Femur (tissue), 1 donor: ENCODE data around the gene ARHGAP31.
"Not testable (repeated sequence)": the region's sequence is repeated elsewhere in the genome, so short reads cannot be mapped to it uniquely, and the experiment has no call there.

Experiments
- DNase-seq: peaks from one replicate; pipeline ENCODE4 v3.0.0-alpha.2; 2017

ARHGAP31 gene, protein sequence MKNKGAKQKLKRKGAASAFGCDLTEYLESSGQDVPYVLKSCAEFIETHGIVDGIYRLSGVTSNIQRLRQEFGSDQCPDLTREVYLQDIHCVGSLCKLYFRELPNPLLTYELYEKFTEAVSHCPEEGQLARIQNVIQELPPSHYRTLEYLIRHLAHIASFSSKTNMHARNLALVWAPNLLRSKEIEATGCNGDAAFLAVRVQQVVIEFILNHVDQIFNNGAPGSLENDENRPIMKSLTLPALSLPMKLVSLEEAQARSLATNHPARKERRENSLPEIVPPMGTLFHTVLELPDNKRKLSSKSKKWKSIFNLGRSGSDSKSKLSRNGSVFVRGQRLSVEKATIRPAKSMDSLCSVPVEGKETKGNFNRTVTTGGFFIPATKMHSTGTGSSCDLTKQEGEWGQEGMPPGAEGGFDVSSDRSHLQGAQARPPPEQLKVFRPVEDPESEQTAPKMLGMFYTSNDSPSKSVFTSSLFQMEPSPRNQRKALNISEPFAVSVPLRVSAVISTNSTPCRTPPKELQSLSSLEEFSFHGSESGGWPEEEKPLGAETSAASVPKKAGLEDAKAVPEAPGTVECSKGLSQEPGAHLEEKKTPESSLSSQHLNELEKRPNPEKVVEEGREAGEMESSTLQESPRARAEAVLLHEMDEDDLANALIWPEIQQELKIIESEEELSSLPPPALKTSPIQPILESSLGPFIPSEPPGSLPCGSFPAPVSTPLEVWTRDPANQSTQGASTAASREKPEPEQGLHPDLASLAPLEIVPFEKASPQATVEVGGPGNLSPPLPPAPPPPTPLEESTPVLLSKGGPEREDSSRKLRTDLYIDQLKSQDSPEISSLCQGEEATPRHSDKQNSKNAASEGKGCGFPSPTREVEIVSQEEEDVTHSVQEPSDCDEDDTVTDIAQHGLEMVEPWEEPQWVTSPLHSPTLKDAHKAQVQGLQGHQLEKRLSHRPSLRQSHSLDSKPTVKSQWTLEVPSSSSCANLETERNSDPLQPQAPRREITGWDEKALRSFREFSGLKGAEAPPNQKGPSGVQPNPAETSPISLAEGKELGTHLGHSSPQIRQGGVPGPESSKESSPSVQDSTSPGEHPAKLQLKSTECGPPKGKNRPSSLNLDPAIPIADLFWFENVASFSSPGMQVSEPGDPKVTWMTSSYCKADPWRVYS (N-terminal part only)

DNA sequence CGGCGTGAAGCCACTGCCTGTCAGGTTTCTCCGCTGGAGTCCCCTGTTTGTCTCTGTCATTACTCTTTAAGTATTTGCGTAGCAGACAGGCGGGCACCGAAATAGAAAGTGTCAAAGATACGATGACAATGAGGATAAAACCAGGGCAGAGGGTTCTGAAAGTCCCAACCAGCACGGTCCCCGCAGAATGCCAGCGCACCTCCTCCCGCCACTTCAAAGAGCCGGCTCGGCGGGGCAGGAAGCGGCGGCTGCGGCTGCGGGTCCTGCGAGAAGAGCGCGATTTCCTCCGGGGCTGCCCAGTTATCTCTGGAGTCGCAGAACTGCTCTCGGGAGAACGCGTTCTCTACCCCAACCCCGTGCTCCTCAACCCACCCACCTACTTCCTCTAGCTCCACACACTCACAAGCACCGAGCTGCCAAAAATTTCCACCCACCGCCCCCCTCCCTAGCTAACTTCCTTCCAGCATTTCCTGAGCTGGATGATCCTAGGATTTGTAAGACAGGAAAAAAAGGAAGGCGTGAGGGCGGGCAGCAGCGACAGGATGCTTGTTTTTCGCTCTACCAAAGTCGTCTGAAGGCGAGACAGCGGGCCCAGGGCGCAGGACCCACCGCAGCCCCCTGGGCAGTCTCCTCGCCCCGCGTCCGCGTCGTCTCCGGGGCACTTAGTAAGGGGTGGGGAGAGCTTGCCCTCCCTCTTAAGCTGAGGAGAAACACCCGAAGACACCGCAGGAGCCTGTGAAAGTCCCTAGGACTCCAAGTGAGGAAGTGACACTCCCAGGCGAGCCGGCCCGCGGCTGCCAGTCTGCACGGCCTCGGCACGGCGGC lies at the start of gene ARHGAP31:
TSS of gene ARHGAP31 (plus strand) at position 513 of the 825 bp plus-strand sequence. CDS start 522 bp downstream, outside the sequence.
- peak; percentile 87 for DNase-seq

DNA sequence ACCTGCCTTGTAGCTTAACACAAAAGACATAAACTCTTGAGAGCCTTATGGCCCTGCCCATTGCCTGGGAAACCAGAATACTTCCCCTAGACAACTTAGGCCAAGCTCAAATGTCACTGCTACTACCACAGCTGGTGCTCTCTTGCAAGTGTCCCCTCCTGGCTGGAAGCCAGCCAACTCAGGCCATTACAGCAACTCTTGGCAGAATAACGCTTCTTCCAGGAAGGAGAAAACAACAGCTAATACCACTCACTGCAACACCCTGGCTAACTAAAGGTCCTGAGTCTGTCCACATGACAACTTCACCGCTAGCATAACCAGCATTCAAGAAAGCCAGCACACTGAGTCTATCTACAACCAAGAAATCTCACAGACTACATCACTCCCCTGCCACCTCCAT lies 48.4 kb upstream of the ARHGAP31 start:
- peak; percentile 53 for DNase-seq

DNA sequence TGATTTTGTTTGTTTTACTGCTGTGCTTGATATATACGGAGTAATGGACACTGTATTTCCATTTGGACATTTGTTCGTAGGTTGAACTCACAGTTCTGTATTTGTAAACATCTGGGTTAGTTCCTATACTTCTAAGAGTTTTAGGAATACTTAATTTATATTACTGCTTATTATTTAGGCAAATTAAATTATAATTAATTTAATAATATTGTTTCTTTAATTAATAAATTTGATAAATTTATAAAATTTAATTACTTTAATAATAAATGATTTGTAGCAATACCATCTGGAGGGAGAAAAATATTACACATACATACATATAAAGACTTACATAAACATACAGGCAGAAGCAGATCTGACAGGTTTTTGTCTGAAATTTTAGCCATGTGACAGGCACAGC lies 39.0 kb upstream of the ARHGAP31 start:
- no peak for DNase-seq

DNA sequence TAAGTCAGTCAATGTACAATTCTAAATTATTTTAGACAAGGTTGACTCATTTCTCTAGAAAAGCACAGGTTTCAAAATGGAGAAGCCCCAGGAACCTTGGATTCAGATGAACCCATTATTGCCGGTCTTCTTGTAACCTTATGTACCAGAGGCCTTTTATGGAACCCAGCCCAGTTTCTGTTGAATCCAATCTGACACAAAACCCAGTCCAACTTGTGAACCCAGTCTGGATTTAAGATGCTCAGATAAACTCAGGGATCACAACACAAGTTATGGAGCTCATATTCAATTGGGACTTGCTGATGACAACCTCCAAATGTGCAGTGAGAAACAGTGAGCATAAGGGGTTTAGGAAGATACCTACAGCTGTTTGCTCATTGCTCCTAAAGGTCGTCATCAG lies 37.1 kb upstream of the ARHGAP31 start:
- DNase-seq: no peak

DNA sequence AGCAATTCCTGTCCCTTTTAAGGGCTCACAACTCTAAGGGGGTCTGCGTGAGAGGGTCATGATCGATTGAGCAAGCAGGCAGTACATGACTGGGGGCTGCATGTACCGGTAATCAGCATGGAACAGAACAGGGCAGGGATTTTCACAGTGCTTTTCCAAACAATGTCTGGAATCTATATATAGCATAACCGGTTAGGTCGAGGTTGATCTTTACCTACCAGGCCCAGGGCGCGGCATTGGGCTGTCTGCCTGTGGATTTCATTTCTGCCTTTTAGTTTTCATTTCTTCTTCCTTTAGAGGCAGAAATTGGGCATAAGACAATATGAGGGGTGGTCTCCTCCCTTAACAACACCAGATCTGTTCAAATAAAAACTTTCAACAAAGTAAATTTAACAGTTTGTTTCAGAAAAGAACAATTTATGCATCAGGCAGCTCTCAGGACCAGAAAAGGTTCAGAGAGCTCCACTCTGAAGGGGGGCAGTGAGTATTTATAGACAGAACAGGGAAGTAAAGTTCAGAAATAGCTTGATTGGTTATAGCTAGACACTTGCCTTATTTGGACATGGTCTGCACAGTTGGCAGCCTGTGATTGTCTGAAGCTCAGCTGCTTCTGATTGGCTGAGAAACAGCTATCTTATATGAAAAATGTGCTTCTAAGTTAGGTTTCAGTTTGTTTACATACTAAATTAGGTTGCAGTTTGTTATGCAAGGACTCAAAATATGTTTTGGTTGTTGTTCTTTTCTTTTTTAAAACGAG lies 36.4 kb upstream of the ARHGAP31 start:
- DNase-seq: no peak

DNA sequence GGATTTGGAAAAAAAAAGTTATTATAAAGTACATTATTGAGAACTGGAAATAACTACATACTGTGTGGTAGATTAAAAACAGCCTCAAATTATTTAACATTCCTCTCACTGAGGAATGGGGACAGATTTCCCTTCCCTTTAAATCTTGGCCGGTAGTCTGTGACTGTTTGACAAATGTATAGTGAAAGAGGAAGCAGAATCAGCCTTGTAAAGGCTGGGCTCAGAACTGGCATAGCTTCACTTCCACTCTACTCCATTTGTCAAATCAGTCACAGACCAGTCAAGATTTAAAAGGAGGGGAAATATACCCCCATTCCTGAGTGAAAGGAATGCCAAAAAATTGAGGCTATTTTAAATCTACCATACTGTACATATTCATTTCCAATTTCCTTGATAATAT lies 35.3 kb upstream of the ARHGAP31 start:
- DNase-seq: no peak

DNA sequence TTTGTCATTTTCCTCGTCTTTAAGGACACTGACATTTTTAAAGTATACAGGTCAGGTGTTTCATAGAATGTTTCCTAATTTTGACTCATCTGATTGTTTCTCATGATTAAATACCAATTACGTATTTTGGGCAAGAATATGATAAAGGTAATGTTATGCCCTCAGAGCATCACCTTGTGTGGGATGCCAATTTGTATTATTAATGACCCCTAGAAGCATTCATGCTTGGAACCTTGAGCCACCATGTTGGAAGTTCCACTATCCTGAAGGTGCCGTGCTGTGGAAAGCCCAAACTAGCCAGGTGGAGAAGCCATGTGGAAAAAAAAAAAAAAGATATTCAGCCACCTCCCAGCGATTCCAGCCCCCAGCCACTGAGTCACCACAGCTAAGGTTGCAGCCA lies 34.4 kb upstream of the ARHGAP31 start:
- no peak for DNase-seq

DNA sequence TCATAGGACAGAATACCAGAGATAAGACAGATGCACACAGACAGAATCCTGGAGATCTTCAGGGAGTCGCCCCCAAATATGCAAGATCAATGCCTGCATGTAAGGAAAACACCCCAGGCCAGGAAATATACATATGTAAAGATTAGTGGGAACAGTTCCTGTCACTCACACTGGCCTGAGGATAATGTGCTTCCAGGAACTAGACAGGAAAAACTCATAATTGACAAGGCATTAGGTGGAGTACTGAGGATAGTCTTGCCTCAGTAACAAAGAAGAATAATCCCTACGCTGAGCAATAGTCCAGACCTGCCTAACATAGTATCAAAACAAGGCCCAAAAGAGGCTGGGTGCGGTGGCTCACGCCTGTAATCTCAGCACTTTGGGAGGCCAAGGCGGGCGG lies 33.1 kb upstream of the ARHGAP31 start:
- no peak for DNase-seq

DNA sequence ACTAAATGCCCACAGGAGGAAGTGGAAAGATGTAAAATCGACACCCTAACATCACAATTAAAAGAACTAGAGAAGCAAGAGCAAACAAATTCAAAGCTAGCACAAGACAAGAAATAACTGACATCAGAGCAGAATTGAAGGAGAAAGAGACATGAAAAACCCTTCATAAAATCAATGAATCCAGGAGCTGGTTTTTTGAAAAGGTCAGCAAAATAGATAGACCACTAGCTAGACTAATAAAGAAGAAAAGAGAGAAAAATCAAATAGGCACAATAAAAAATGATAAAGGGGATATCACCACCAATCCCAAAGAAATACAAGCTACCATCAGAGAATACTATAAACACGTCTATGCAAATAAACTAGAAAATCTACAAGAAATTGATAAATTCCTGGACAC lies 24.0 kb upstream of the ARHGAP31 start:
- not testable (repeated sequence) for DNase-seq

DNA sequence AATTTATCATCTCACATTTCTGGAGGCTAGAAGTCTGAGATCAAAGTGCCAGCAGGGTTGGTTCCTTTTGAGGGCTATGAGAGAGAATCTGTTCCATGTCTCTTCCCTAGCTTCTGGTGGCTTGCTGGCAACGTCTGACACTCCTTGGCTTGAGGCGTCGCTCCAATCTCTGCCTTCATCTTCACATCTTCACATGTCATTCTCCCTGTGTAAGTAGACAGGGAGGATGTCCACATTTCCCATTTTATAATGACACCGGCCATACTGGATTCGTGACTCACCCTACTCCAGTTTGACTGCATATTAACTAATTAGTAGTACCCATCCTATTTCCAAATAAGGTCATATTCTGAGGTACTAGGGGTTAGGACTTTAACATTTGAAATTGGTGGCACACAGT lies 17.5 kb upstream of the ARHGAP31 start:
- DNase-seq: no peak

DNA sequence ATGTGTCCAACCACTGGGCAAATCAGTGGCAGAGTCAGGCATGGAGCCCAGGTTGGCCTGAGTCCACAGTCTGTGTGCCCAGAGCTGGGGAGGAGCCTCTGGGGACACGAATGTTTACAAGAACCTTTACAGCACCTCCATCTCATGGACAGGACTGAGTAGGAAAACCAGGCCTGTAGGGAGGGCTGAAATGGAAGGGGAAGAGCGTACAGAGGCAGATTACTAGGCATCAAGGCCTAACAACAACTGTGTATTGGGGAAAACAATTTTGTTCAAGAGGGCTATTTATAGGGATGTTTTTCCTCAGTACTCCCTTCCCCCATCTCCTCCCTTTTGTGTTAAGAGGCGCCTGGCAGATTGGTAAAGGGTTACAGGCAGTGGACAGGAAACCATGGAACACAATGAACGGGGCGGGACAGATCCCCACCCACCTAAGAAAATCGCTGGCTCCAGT lies 15.1 kb upstream of the ARHGAP31 start:
- DNase-seq: no peak

DNA sequence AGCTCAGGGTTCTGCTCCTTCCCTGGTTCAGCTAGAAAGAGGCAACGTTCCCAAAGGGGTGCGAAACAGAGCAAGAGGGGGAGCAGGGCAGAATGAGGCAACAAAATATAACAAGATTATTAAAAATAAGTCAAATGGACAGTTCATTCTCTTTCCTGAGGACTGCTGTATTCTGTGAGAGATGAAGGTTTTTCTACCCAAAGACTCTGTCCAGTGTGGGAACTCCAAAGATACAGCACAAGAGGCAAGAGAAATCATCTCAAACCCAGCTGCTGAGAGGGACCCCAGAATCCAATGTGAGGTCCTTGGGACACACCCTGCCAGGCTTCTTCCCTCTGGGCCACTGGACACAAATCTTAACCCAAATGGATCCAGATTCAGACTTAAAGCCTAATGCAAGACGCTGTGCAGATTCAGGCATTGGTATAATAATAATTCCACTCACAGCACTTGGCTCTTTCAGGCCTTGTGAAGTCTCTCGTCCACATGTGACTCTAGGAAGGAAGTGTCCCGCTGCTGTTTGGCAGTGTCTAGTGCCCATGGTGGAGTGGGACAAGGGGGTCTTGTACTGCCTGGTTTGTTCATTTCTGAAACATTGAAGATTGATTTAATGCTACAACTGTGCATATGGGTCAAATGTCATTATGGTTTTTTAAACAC lies 14.5 kb upstream of the ARHGAP31 start:
- no peak for DNase-seq

DNA sequence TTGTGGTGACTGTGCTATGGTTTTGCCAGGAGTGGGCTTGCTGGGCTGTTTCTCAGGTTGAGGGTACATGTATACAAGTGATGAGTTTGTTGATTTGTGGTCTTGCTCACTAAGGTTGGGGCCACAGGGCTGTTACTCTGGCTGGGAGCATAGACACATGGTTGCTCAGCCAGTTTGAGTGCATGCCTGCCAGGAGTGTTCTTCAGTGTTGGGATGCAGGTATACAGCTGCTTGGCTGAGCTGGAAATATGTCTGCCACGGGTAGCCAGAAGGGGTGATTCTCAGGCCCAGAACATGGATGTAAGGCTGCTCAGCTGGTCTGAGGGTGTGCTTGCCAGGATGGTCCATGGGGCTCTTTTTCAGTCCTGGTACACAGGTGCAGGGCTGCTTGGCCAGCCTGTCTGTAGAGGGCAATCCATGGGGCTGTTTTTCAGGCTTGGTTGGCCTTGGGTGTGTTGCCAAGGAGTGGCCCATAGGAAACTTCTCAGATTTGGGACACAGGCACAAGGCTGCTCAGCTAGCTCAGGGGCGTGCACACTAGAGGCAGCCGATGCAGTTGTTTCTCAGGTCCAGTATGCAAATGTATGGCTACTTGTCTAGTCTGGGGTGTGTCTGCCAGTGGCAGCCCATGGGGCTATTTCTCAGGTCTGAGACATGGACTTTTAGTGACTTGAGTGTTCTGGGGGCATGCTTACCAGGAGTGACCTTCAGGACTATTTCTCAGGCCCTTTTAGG lies 5.3 kb upstream of the ARHGAP31 start:
- DNase-seq: no peak

DNA sequence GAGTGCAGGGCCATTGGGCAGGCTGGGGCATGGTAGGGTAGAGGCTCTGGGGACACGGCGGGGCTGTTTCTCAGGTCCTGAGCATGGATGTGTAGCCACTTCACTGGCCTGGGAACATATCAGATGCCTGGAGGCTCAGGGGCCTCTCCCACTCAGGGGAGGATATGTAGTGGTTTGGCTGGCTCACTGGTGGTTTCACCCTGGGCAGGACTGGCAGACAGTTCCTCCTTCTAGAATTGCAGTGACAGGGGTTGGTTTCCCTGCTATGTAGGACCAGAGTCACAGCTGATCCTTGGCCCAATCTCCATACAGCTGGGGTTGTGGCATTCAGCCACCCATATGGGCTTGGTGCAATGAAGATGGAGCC lies 4.8 kb upstream of the ARHGAP31 start:
- DNase-seq: no peak

DNA sequence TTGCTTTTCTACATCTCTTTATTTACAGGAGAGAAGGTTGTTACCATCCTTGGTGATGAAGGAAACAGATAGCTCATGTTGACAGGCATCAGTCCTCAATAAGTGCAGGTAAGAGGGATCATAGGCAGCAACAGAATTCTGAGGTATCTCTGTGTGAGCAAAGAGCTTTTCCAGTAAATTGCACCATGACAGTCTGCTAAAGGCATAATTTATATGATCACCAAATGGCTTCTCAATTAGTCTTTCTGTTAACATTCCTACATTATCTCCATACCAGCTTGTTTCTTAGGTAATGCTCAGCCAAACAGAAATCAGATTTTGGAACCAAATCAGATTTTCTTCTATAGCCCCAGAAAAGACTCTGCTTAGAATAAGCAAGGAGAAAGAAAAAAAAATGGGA lies 3.6 kb upstream of the ARHGAP31 start:
- DNase-seq: no peak

DNA sequence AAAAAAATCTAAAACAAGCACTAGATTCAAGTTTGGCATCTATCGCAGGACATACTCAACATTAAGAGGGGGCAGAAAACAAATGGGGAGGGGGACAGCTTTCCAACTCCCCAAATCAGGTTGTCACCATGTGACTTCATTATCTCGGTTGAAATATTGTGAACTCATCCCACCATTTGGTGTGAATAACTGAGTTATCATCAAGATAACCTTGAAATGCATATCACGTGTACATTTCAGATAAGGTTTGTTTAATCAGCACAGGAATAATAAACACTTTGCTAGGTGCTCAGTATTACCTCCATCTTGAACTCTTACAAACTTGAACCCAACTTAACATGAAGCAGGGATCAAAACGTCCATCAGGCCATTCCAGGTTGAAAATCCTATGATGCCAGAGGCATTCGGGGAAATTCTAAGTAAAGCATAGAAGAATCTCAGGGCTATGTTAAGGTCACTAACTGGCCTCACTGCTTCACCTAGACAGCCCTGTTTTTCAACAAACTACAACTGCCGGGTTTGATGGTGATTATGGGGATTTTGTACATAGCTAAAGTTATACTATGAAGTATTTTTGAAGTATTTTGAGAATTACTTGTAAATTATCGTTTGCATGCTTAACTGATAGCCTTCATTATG lies 3.0 kb upstream of the ARHGAP31 start:
- DNase-seq: no peak

DNA sequence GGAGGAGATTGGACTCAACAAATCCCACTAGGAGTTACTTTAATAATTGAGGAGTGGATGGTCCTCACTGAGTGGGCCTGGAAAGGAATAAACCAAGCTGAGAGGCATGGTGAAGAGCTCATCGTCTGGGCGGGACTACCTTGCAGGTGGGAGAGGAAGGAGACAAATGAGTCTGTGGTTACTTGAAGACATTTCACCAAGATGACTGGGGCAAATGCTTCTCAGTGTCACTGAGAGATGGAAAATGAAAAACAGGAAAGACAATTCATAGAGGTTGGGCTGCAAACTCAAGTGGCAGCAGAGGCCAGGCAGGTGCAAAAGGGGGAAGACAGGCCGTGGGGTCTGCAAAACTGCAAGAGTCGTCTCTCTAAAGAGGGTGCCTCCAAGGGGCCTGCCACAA lies 1.5 kb upstream of the ARHGAP31 start:
- no peak for DNase-seq

DNA sequence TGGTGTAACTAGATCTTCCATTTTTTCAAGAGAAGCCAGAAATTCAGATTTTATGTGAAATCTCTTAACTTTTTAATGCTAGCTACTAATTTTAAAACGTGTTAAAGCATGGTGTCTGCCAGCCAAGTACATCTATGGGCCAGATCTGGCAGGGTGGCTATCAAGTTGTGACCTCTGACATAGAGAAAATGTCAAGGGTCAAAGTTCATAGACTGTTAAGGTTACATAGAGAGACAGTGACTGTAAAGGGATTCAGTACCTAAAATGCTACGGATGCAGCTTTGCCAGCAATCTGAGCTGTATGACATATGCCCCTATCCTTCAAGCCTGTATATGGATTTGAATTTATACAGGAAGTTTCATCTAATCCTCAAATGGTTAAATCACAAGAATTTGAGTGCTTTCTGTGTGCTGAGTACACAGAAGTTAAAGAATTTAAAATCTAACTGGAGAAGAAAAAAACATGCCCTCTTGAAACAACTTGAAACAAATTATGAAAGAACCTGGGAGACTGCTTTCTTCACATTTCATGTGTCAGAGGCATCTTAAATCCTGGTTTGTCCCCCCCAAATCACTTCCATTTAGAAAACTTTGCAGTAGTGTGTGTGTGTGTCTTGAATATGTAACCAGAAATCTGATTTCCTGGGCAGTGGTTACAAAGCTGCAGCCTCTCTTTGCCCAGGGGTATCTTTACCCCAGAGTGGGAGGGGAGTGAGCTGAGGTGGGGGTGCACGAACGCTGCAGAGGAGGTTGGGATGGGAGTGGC lies 895 bp upstream of the ARHGAP31 start:
- DNase-seq: no peak
